GM19035 (cell line): ENCODE measurements around the gene SIGLEC5.
A peak's percentile ranks its signal among the peaks of the same experiment; 100 is the strongest.

Source experiments
- ATAC-seq: cut with Tn5 transposase; IDR thresholded peaks from one replicate; pipeline ENCODE4 v1.9.1; 2021; ENCODE audit not compliant: unreplicated experiment

The SIGLEC5 gene

GRCh38 chr19:51628153-51628939 lies 1.9 kb downstream of the SIGLEC5 start:
- no peak for ATAC-seq

- no peak for ATAC-seq
Observed at GRCh38 chr19:51627491-51628138, 2.6 kb downstream of the SIGLEC5 start.

GRCh38 chr19:51626675-51627074 lies 3.5 kb downstream of the SIGLEC5 start:
- no peak for ATAC-seq

GRCh38 chr19:51621178-51621577 lies 9.0 kb downstream of the SIGLEC5 start:
- peak; percentile 59 for ATAC-seq

- no peak for ATAC-seq
Observed at GRCh38 chr19:51615991-51616390, 14.2 kb downstream of the SIGLEC5 start.

GRCh38 chr19:51614789-51615188 lies 15.4 kb downstream of the SIGLEC5 start:
- no peak for ATAC-seq

GRCh38 chr19:51610576-51610975 lies 19.6 kb downstream of the SIGLEC5 start:
- no peak for ATAC-seq

- no peak for ATAC-seq
Observed at GRCh38 chr19:51607920-51608562, 22.2 kb downstream of the SIGLEC5 start.

- peak; percentile 94 for ATAC-seq
Observed at GRCh38 chr19:51607077-51607476, 23.1 kb downstream of the SIGLEC5 start.

- no peak for ATAC-seq
Observed at GRCh38 chr19:51602189-51602854, 27.9 kb downstream of the SIGLEC5 start.

- ATAC-seq, result no peak
Observed at GRCh38 chr19:51600940-51601580, 29.1 kb downstream of the SIGLEC5 start.

GRCh38 chr19:51599084-51599483 lies 31.1 kb downstream of the SIGLEC5 start:
- ATAC-seq, result no peak

GRCh38 chr19:51598159-51598915 lies 31.9 kb downstream of the SIGLEC5 start:
- ATAC-seq, result no peak

- ATAC-seq, result no peak
Observed at GRCh38 chr19:51595190-51596175, 34.7 kb downstream of the SIGLEC5 start.

- ATAC-seq, result peak; percentile 13
Observed at GRCh38 chr19:51594774-51595109, 35.5 kb downstream of the SIGLEC5 start.

GRCh38 chr19:51593969-51594773 lies 36.0 kb downstream of the SIGLEC5 start:
- ATAC-seq, result peak; percentile 99

GRCh38 chr19:51593138-51593890 lies 36.9 kb downstream of the SIGLEC5 start:
- ATAC-seq, result no peak

- ATAC-seq, result no peak
Observed at GRCh38 chr19:51592521-51592920, 37.7 kb downstream of the SIGLEC5 start.
